ENCODE data around the gene ZNF311.
"Not testable (repeated sequence)": the region's sequence is repeated elsewhere in the genome, so short reads cannot be mapped to it uniquely, and the experiment has no call there.

Gene ZNF311

GRCh38 chr6:28956331-28956730 lies 48.8 kb downstream of the ZNF311 start:
- in situ Hi-C loops (cut with HindIII; ENCODE audit: low pct_ligation_motif_present, low sequenced_read_pairs), result no loop called here
- TF ChIP-seq, protein P1, sequence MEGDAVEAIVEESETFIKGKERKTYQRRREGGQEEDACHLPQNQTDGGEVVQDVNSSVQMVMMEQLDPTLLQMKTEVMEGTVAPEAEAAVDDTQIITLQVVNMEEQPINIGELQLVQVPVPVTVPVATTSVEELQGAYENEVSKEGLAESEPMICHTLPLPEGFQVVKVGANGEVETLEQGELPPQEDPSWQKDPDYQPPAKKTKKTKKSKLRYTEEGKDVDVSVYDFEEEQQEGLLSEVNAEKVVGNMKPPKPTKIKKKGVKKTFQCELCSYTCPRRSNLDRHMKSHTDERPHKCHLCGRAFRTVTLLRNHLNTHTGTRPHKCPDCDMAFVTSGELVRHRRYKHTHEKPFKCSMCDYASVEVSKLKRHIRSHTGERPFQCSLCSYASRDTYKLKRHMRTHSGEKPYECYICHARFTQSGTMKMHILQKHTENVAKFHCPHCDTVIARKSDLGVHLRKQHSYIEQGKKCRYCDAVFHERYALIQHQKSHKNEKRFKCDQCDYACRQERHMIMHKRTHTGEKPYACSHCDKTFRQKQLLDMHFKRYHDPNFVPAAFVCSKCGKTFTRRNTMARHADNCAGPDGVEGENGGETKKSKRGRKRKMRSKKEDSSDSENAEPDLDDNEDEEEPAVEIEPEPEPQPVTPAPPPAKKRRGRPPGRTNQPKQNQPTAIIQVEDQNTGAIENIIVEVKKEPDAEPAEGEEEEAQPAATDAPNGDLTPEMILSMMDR (IDR thresholded peaks at IDR 0.05; ENCODE audit: low read depth, low read length, missing control alignments), result no peak
- no peak overlapping the region for H3K27ac ChIP-seq
- peaks cover 3% of the 10 kb centered on the region for H3K27me3 ChIP-seq (replicated peaks)
- H3K4me3 ChIP-seq (ENCODE audit: low read depth, low read length), result no peak overlapping the region
- no peaks in the 10 kb centered on the region for H3K36me3 ChIP-seq (replicated peaks)
- DNase-seq, result no peak

DNA sequence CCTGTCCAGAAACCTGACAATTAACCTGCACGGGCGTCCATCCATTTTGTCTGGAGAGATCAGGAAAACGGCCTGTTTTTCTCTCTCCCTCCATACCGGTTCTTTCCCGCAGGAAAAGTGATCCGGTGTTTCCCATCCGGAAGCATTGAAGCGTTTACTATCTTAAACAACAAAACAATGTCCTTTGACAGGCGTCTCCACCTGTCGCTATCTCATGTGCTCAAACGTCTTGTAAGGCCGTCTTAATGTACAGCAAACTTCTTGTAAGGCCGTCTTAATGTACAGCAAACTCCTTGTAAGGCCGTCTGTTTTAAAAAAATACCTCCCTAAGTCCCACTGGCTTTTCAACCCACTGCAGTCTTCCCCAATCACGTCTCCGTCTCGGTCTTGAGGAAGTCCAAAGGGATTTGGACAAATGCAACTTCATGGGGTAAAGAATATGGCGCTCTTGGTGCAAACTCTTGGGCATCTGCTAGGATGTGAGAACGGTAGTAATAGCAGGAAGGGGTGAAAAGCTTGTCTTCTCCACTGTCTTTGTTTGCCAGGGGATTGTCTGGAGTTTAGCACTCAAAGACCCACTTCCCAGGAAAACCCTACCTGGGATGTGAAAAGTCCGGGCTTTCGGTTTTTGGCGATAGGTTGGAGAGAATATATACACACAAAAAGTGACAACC lies 51.4 kb downstream of the ZNF311 start:
- in situ Hi-C loops (cut with HindIII; ENCODE audit: low pct_ligation_motif_present, low sequenced_read_pairs), result no loop called here
- TF ChIP-seq, protein P1 (IDR thresholded peaks at IDR 0.05; ENCODE audit: low read depth, low read length, missing control alignments), result no peak
- Histone ChIP-seq H3K4me3 (ENCODE audit: low read depth, low read length) (peak overlapping the region; percentile 71), H3K36me3 (replicated peaks) (no peaks in the 10 kb centered on the region), H3K27ac (no peak overlapping the region), H3K27me3 (replicated peaks) (peaks cover 3% of the 10 kb centered on the region)
- no peak for DNase-seq

GRCh38 chr6:28953039-28953584 lies 52.0 kb downstream of the ZNF311 start:
- Histone ChIP-seq H3K27me3 (replicated peaks) (peaks cover 3% of the 10 kb centered on the region), H3K36me3 (replicated peaks) (no peaks in the 10 kb centered on the region), H3K4me3 (ENCODE audit: low read depth, low read length) (peak overlapping the region; percentile 71), H3K27ac (no peak overlapping the region)
- in situ Hi-C loops (cut with HindIII; ENCODE audit: low pct_ligation_motif_present, low sequenced_read_pairs), result no loop called here
- peak; percentile 69 for DNase-seq
- TF ChIP-seq, protein P1 (IDR thresholded peaks at IDR 0.05; ENCODE audit: low read depth, low read length, missing control alignments), result no peak

- H3K36me3 ChIP-seq (replicated peaks); DNase-seq; H3K27me3 ChIP-seq (replicated peaks); H3K4me3 ChIP-seq (ENCODE audit: low read depth, low read length); in situ Hi-C loops (cut with HindIII; ENCODE audit: low pct_ligation_motif_present, low sequenced_read_pairs); H3K27ac ChIP-seq: not testable (repeated sequence)
Observed at GRCh38 chr6:28949656-28950195, 55.4 kb downstream of the ZNF311 start.

GRCh38 chr6:28948782-28949486 lies 56.2 kb downstream of the ZNF311 start:
- no peaks in the 10 kb centered on the region for H3K27me3 ChIP-seq (replicated peaks)
- no peak overlapping the region for H3K4me3 ChIP-seq (ENCODE audit: low read depth, low read length)
- DNase-seq, result no peak
- in situ Hi-C loops (cut with HindIII; ENCODE audit: low pct_ligation_motif_present, low sequenced_read_pairs), result no loop called here
- TF ChIP-seq, protein P1 (IDR thresholded peaks at IDR 0.05; ENCODE audit: low read depth, low read length, missing control alignments), result no peak
- H3K27ac ChIP-seq, result no peak overlapping the region
- no peaks in the 10 kb centered on the region for H3K36me3 ChIP-seq (replicated peaks)

DNA sequence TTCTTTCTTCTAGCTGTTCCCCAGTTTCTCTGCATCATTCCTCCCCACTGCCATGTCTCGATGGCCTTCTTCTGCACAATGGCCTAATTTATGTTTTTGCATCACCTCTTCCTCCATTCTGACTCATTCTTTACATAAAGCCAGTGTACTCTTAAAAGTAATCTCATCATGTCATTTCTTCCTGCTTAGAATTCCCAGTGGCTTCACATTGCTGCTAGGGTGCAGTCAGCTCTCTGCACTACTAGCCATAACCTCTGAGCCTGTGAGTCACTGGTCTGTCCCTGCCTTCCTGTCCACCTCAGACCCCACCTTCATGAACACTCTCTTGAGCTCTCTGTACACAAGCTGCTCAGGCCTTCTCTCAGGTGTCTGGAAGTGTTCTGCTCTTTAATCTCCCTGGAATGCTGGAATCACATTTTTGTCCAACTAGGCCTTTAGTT lies 57.3 kb downstream of the ZNF311 start:
- H3K27ac ChIP-seq, result no peak overlapping the region
- no peaks in the 10 kb centered on the region for H3K27me3 ChIP-seq (replicated peaks)
- in situ Hi-C loops (cut with HindIII; ENCODE audit: low pct_ligation_motif_present, low sequenced_read_pairs), result no loop called here
- DNase-seq, result peak; percentile 33
- TF ChIP-seq, protein P1 (IDR thresholded peaks at IDR 0.05; ENCODE audit: low read depth, low read length, missing control alignments), result no peak
- H3K4me3 ChIP-seq (ENCODE audit: low read depth, low read length), result no peak overlapping the region
- H3K36me3 ChIP-seq (replicated peaks), result no peaks in the 10 kb centered on the region
